Heart right ventricle (tissue), 16 donors: Measurements from ENCODE around the gene SUFU. TPM values are rescaled to one million over a fixed set of nuclear protein-coding genes. Genes with fewer than 3 reads are reported as not detected.

Experiments
- ATAC-seq, 8 donors: fragments of 200-7000 bp; cut with Tn5 transposase; one replicate each; pipeline ENCODE4 v1.9.1; 2020; ENCODE audit warnings: mild to moderate bottlenecking in 8 of 8, moderate library complexity in 8 of 8, moderate number of reproducible peaks in 1 of 8
- DNase-seq, 2 donors: peaks; one replicate each; pipeline ENCODE4 v3.0.0-alpha.2; 2020
- H3K27ac ChIP-seq, 10 donors: fragments of 200-600 bp; sonication (generic) in 2 of 10; one replicate each; pipeline versions ENCODE4 v1.5.0 to v1.8.0; 2020 to 2022; ENCODE audit warnings: mild to moderate bottlenecking in 3 of 10
- H3K27me3 ChIP-seq, 7 donors: fragments of 200-600 bp; one replicate each; pipeline ENCODE4 v1.8.0; 2021 to 2022; ENCODE audit warnings: mild to moderate bottlenecking in 2 of 7
- H3K36me3 ChIP-seq, 9 donors: fragments of 200-600 bp; sonication (generic) in 1 of 9; one replicate each; pipeline versions ENCODE4 v1.5.0 to v1.8.0; 2020 to 2022; ENCODE audit warnings: mild to moderate bottlenecking in 2 of 9
- H3K4me1 ChIP-seq, 9 donors: fragments of 200-600 bp; sonication (generic) in 1 of 9; one replicate each; pipeline versions ENCODE4 v1.5.0 to v1.8.0; 2020 to 2022; ENCODE audit warnings: mild to moderate bottlenecking in 4 of 9
- H3K4me3 ChIP-seq, 10 donors: fragments of 200-600 bp; sonication (generic) in 2 of 10; one replicate each; pipeline versions ENCODE4 v1.5.0 to v1.8.0; 2020 to 2022; ENCODE audit warnings: mild to moderate bottlenecking in 7 of 10, moderate library complexity in 2 of 10
- H3K9me3 ChIP-seq, 11 donors: fragments of 200-600 bp in 10 of 11; sonication (generic) in 2 of 11; one replicate each; pipeline versions ENCODE4 v1.5.0 to v1.8.0; 2013 to 2022; ENCODE audit warnings: mild to moderate bottlenecking in 2 of 11, control low read depth in 1 of 11, moderate library complexity in 1 of 11
- WGBS, 2 donors: extraction: QIAGEN DNeasy Blood & Tissue Kit; methylation state at CpG; one replicate each; pipeline ENCODE4 v1.1.7; 2013; ENCODE audit warnings: inconsistent platforms in 1 of 2; 5-methylcytosine and 5-hydroxymethylcytosine counted together
- intact Hi-C, 10 donors: fragments of 100-400 bp; cut with DNase I; formaldehyde crosslinking; loops; one replicate each; pipeline versions ENCODE4 v1.11.1 to v1.14.2; 2022
- polyA plus RNA-seq, 2 donors: library from polyadenylated mRNA; stranded (reverse); fragments of 200-250 nt; gene quantifications; one replicate each; pipeline ENCODE4 v1.2.3, GENCODE V29; 2013
- total RNA-seq, 10 donors: library from RNA; stranded (reverse); fragmentation: NEBNext Ultra II Directional in 3 of 10; extraction: Animal tissue kit (Norgen Biotek cat#: 25700) in 3 of 10; gene quantifications; one replicate each; pipeline versions ENCODE4 v1.2.1 to v1.2.4, GENCODE V29; 2021 to 2023
- TF ChIP-seq, protein P1 (sequence below), 9 donors: fragments of 200-600 bp; sonication (generic) in 2 of 9; IDR thresholded peaks; one replicate each; pipeline versions ENCODE4 v1.5.0 to v1.8.0; 2021 to 2022; ENCODE audit warnings: antibody characterized with exemption in 9 of 9, mild to moderate bottlenecking in 5 of 9, moderate library complexity in 1 of 9
- donor health status: Arrhythmogenic right ventricular cardiomyopathy.
- donor health status: ischemic (EF 13 %, LVEDD 7.1; RV severe dilation, severe dysfunction).
- donor health status: healthy with polysubstance abuse.
- donor health status: DM: no; HTN: yes; CAD: no.
- donor health status: DM: no; HTN: no; CAD: no.
- donor health status: ischemic (EF 25% LVEDD 6.9; RV normal size, moderate dysfunction).
- donor health status: ischemic (EF 25% LVEDD 5.7; RV mildly dilated, moderate dysfunction).
- donor health status: healthy.
- donor health status: DM: yes; HTN: yes; CAD: no.
- donor health status: Ischemic cardiomyopathy.
- donor health status: ischemic (EF 35%, LVEDD 5.7; RV mildly dilated, moderate dysfunction).
- donor health status: nonischemic (EF 11% LVEDD 7.7; RV severe dilation, severe dysfunction).
- donor health status: DM: yes; HTN: yes; CAD: no.
- donor health status: PGD.
- donor health status: ischemic (EF 29% LVEDD 5.4; RV normal size, mild dysfunction).
- donor health status: nonischemic (EF 23%, LVEDD 6.1; RV moderate dilation, normal function).

The SUFU gene
- total and polyA plus RNA-seq, 12 donors: 3.3 to 10.1 (median 7.2) TPM

DNA sequence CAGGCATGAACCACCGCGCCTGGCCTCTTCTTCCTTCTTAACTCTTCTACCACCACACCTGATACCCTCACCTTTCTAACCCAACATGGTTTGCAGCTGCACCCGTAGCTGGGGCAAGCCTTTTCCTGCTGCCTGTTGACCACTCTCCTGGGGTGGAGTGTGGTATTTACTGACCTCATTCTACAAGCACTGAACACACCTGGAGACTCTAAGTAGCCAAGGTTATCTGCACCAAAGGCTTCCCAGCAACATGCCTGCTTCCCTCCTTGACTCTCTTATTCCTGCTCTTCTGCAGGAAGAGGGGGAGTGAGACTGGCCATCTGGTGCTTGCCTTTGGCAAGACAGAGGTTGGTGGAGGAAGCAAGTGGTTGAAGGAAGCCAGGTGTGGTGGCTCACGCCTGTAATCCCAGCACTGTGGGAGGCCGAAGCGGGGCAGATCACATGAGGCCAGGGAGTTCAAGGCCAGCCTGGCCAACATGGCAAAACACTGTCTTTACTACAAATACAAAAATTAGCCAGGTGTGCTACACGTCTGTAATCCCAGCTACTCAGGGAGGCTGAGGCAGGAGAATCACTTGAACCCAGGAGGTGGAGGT lies 11.3 kb upstream of the SUFU start:
- H3K4me1 ChIP-seq: peaks cover 3 to 52% (median 34%) of the 10 kb centered on the region in 9 donors
- H3K9me3 ChIP-seq: no peaks in the 10 kb centered on the region
- DNase-seq (no peak), ATAC-seq (peak in 2 of 8 donors; percentile 9 to 25)
- 92 to 94% methylated on average over 7 of the region's 7 CpGs for WGBS, 2 donors
- H3K27ac ChIP-seq: peak overlapping the region in 8 of 10 donors; percentile 0 to 73 (median 48)
- no peak overlapping the region for H3K4me3 ChIP-seq
- no peaks in the 10 kb centered on the region for H3K27me3 ChIP-seq
- TF ChIP-seq, protein P1, sequence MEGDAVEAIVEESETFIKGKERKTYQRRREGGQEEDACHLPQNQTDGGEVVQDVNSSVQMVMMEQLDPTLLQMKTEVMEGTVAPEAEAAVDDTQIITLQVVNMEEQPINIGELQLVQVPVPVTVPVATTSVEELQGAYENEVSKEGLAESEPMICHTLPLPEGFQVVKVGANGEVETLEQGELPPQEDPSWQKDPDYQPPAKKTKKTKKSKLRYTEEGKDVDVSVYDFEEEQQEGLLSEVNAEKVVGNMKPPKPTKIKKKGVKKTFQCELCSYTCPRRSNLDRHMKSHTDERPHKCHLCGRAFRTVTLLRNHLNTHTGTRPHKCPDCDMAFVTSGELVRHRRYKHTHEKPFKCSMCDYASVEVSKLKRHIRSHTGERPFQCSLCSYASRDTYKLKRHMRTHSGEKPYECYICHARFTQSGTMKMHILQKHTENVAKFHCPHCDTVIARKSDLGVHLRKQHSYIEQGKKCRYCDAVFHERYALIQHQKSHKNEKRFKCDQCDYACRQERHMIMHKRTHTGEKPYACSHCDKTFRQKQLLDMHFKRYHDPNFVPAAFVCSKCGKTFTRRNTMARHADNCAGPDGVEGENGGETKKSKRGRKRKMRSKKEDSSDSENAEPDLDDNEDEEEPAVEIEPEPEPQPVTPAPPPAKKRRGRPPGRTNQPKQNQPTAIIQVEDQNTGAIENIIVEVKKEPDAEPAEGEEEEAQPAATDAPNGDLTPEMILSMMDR (IDR thresholded peaks at IDR 0.05): no peak
- intact Hi-C loops: no loop called here
- H3K36me3 ChIP-seq: peaks cover 4 to 76% (median 24%) of the 10 kb centered on the region in 9 donors

DNA sequence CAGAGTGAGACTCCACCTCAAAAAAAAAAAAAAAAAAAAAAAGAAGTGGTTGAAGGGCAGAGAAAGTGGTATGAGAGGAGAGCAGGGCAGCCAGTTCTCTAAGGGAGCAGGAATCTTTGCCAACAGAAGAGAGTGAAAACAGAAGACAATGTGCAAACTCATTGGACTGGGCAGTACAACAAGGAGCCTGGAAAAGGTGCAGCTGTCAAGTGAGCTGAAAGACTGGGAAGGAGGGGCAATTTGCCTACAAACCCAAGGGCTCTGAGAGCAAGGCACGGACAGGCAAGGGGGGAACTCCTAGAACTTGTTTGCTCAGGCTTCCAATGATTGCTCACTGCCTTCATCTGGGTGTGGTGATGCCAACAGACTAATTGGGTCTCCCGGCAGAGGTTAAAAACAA lies 10.8 kb upstream of the SUFU start:
- 35 to 41% methylated on average over 2 of the region's 2 CpGs for WGBS, 2 donors
- no peak for DNase-seq

GRCh38 chr10:102493771-102494170 lies 10.0 kb upstream of the SUFU start:
- intact Hi-C loops: no loop called here
- Histone ChIP-seq H3K27me3 (no peaks in the 10 kb centered on the region), H3K4me1 (peaks cover 3 to 65% (median 40%) of the 10 kb centered on the region in 9 donors), H3K9me3 (no peaks in the 10 kb centered on the region), H3K4me3 (no peak overlapping the region), H3K36me3 (peaks cover 0 to 63% (median 13%) of the 10 kb centered on the region in 9 donors), H3K27ac (peak overlapping the region in 5 of 10 donors; percentile 34 to 73 (median 45))
- TF ChIP-seq, protein P1 (IDR thresholded peaks at IDR 0.05): no peak
- no peak for DNase-seq
- 82 to 97% methylated on average over 2 of the region's 2 CpGs for WGBS, 2 donors
- ATAC-seq: peak in 1 of 8 donors; percentile 13

More for the DNA sequence above, 10.8 kb upstream of the SUFU start:
- Histone ChIP-seq H3K9me3 (no peaks in the 10 kb centered on the region), H3K4me3 (no peak overlapping the region), H3K27ac (peak overlapping the region in 9 of 10 donors; percentile 0 to 73 (median 45)), H3K36me3 (peaks cover 4 to 71% (median 21%) of the 10 kb centered on the region in 9 donors), H3K27me3 (no peaks in the 10 kb centered on the region), H3K4me1 (peaks cover 3 to 57% (median 34%) of the 10 kb centered on the region in 9 donors)
- intact Hi-C loops: no loop called here
- TF ChIP-seq, protein P1 (IDR thresholded peaks at IDR 0.05): no peak
- ATAC-seq: peak; percentile 69 to 91 (median 78)

DNA sequence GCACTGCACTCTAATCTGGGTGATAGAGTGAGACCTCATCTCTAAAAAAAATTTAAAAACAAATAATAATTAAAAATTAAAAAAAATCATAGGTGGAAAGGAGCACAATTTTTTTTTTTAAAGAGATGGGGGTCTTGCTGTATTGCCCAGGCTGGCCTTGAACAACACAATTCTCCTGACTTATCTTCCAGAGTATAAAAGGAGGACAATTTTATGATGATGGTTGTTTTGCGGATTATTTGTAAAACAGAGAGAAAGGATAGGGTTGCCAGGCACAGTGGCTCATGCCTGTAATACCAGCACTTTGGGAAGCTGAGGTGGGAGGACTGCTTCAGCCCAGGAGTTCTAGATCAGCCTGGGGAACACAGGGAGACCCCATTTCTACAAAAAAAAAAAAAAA lies 6.2 kb upstream of the SUFU start:
- TF ChIP-seq, protein P1 (IDR thresholded peaks at IDR 0.05): no peak
- peaks cover 9 to 72% (median 43%) of the 10 kb centered on the region in 9 donors for H3K4me1 ChIP-seq
- peaks cover 0 to 35% (median 0%) of the 10 kb centered on the region in 9 donors for H3K36me3 ChIP-seq
- no peaks in the 10 kb centered on the region for H3K27me3 ChIP-seq
- intact Hi-C loops: no loop called here
- no peaks in the 10 kb centered on the region for H3K9me3 ChIP-seq
- H3K4me3 ChIP-seq: no peak overlapping the region
- 88 to 91% methylated on average over 1 of the region's 1 CpG for WGBS, 2 donors
- H3K27ac ChIP-seq: peak overlapping the region in 1 of 10 donors; percentile 0
- no peak for ATAC-seq
- no peak for DNase-seq
